ENCODE measurements around the gene MTUS2. TPM values are rescaled to one million over a fixed set of nuclear protein-coding genes. Genes with fewer than 3 reads are reported as not detected.

Gene MTUS2
- total and polyA plus RNA-seq, 9 of the 15 experiments (the other 6 are each of a cell fraction or from before 2014, with no cell fraction given) = 0.01 to 0.28 (median 0.06) TPM; not detected in 1

- no peak for TF ChIP-seq DEAF1 (CRISPR knock-in tag; IDR thresholded peaks at IDR 0.05)
- peak in 2 of 3 experiments; percentile 52 to 83; a peak in 4 of 6 replicates for TF ChIP-seq CTCF (IDR thresholded peaks at IDR 0.05 in 2 of 3, conservative IDR thresholded peaks at IDR 0.05 in 1 of 3; ENCODE audit: insufficient read depth in 2 of 3, low read depth in 1 of 3, low read length in 3 of 3)
- no peak for TF ChIP-seq ZNF780A (CRISPR knock-in tag; IDR thresholded peaks at IDR 0.05)
- peak; percentile 53; the same call in 1 of the 2 replicates for TF ChIP-seq RB1 (IDR thresholded peaks at IDR 0.05; ENCODE audit: low read depth)
- no peak for TF ChIP-seq SP1 (CRISPR knock-in tag; IDR thresholded peaks at IDR 0.05)
- TF ChIP-seq CXXC5 (CRISPR knock-in tag; IDR thresholded peaks at IDR 0.05) = peak; percentile 69
These were observed 422 bp upstream of the MTUS2 start (continued) for GRCh38 chr13:28819735-28820098.

GRCh38 chr13:28822151-28822550, 2.0 kb downstream of the MTUS2 start:
- intact Hi-C loops (cut with micrococcal nuclease) = no loop called here
- Histone ChIP-seq H2AFZ (ENCODE audit: low read depth, low read length) (no peak overlapping the region), H4K20me1 (replicated peaks; ENCODE audit: control insufficient read depth, insufficient read depth, low read length) (no peaks in the 10 kb centered on the region), H3K9me3 (replicated peaks; ENCODE audit: control insufficient read depth, insufficient read depth, low read depth, low read length) (no peaks in the 10 kb centered on the region), H3K4me2 (ENCODE audit: insufficient read depth, low read length) (no peak overlapping the region), H3K4me1 (replicated peaks in 1 of 2; ENCODE audit: control insufficient read depth in 2 of 2, insufficient read depth in 2 of 2, low read length in 2 of 2) (peaks cover 0 to 13% of the 10 kb centered on the region in 2 experiments; a peak in 2 of 5 replicates), H3K79me2 (ENCODE audit: control insufficient read depth, insufficient read depth, low read length) (no peaks in the 10 kb centered on the region), H3K9me1 (ENCODE audit: control insufficient read depth, insufficient read depth, low read length) (no peaks in the 10 kb centered on the region), H3K27ac (ENCODE audit: extremely low read depth, low read depth, low read length) (no peak overlapping the region), H3K9ac (ENCODE audit: insufficient read depth in 1 of 2, low read depth in 2 of 2, low read length in 2 of 2) (no peak overlapping the region), H3K4me3 (no peak overlapping the region), H3K36me3 (ENCODE audit: control insufficient read depth, insufficient read depth, low read length) (no peaks in the 10 kb centered on the region), H3K27me3 (ENCODE audit: control insufficient read depth in 2 of 2, insufficient read depth in 2 of 2, low read length in 2 of 2) (peaks cover 0 to 10% of the 10 kb centered on the region in 2 experiments; a peak in 2 of 5 replicates)
- WGBS (ENCODE audit: insufficient coverage, low coverage, missing lambda C conversion rate) = 1% methylated on average over 5 of the region's 5 CpGs
- POLR2A ChIA-PET = no interaction called here
- no TSS peak for BruUV-seq (replicated peaks)
- DNase-seq (ENCODE audit: extremely low read depth in 1 of 4, low spot score in 3 of 4) = no peak
- in situ Hi-C loops (cut with MboI) = loop anchor here (25.0 kb wide), 2 partner anchors 540 to 890 kb away; no protein-coding TSS in a partner anchor
- CTCF ChIA-PET (ENCODE audit: low intra/inter-chr PET ratio) = no interaction called here
- no peak for ATAC-seq
- no peak for FAIRE-seq
- TF ChIP-seq KAT8 (IDR thresholded peaks at IDR 0.05; ENCODE audit: low read depth) (no peak), IFI16 (CRISPR knock-in tag; IDR thresholded peaks at IDR 0.05) (no peak), CREB1 (IDR thresholded peaks at IDR 0.05) (no peak), CREB1 (CRISPR knock-in tag; IDR thresholded peaks at IDR 0.05) (no peak), BCLAF1 (IDR thresholded peaks at IDR 0.05; ENCODE audit: borderline replicate concordance in 1 of 2, control insufficient read depth in 1 of 2, low read depth in 2 of 2, low read length in 1 of 2) (no peak), SAFB (IDR thresholded peaks at IDR 0.05; ENCODE audit: borderline replicate concordance, low read depth, low read length) (no peak)

All from K562 (cell line).